ENCODE data around the gene KIF3B. TPM values are rescaled to one million over a fixed set of nuclear protein-coding genes. Genes with fewer than 3 reads are reported as not detected.

KIF3B gene
- total and polyA plus RNA-seq, 2 of the 13 experiments (the other 11 are each of a cell fraction or from before 2014, with no cell fraction given) = 23.6 to 28.8 TPM

- TF ChIP-seq ZSCAN22 (CRISPR knock-in tag; IDR thresholded peaks at IDR 0.05) (no peak), ZNF510 (CRISPR knock-in tag; IDR thresholded peaks at IDR 0.05; ENCODE audit: low read depth) (no peak), TBX3 (IDR thresholded peaks at IDR 0.05; ENCODE audit: borderline replicate concordance) (no peak), SAP130 (CRISPR knock-in tag; IDR thresholded peaks at IDR 0.05; ENCODE audit: low read depth) (peak; percentile 94), ZNF703 (CRISPR knock-in tag; IDR thresholded peaks at IDR 0.05; ENCODE audit: borderline replicate concordance) (no peak), CENPX (CRISPR knock-in tag; IDR thresholded peaks at IDR 0.05) (no peak), TSC22D2 (CRISPR knock-in tag; IDR thresholded peaks at IDR 0.05; ENCODE audit: borderline replicate concordance) (no peak; the same call in 1 of the 2 replicates), CTCF (CRISPR knock-in tag; IDR thresholded peaks at IDR 0.05) (peak; percentile 25), SP4 (CRISPR knock-in tag; IDR thresholded peaks at IDR 0.05) (peak; percentile 79; the same call in 1 of the 2 replicates), ZNF841 (CRISPR knock-in tag; IDR thresholded peaks at IDR 0.05; ENCODE audit: borderline replicate concordance) (peak; percentile 63; the same call in 1 of the 2 replicates), MXD4 (CRISPR knock-in tag; IDR thresholded peaks at IDR 0.05) (peak; percentile 87), ZNF124 (CRISPR knock-in tag; IDR thresholded peaks at IDR 0.05) (no peak; the same call in 1 of the 2 replicates), ZNF224 (CRISPR knock-in tag; IDR thresholded peaks at IDR 0.05) (no peak; the same call in 1 of the 2 replicates)
- TF ChIP-seq, protein P1, sequence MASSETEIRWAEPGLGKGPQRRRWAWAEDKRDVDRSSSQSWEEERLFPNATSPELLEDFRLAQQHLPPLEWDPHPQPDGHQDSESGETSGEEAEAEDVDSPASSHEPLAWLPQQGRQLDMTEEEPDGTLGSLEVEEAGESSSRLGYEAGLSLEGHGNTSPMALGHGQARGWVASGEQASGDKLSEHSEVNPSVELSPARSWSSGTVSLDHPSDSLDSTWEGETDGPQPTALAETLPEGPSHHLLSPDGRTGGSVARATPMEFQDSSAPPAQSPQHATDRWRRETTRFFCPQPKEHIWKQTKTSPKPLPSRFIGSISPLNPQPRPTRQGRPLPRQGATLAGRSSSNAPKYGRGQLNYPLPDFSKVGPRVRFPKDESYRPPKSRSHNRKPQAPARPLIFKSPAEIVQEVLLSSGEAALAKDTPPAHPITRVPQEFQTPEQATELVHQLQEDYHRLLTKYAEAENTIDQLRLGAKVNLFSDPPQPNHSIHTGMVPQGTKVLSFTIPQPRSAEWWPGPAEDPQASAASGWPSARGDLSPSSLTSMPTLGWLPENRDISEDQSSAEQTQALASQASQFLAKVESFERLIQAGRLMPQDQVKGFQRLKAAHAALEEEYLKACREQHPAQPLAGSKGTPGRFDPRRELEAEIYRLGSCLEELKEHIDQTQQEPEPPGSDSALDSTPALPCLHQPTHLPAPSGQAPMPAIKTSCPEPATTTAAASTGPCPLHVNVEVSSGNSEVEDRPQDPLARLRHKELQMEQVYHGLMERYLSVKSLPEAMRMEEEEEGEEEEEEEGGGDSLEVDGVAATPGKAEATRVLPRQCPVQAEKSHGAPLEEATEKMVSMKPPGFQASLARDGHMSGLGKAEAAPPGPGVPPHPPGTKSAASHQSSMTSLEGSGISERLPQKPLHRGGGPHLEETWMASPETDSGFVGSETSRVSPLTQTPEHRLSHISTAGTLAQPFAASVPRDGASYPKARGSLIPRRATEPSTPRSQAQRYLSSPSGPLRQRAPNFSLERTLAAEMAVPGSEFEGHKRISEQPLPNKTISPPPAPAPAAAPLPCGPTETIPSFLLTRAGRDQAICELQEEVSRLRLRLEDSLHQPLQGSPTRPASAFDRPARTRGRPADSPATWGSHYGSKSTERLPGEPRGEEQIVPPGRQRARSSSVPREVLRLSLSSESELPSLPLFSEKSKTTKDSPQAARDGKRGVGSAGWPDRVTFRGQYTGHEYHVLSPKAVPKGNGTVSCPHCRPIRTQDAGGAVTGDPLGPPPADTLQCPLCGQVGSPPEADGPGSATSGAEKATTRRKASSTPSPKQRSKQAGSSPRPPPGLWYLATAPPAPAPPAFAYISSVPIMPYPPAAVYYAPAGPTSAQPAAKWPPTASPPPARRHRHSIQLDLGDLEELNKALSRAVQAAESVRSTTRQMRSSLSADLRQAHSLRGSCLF (CRISPR knock-in tag; IDR thresholded peaks at IDR 0.05; ENCODE audit: borderline replicate concordance) = 0 out of 2 replicates have a peak, but pooled peaks have one; percentile 68
- TF ChIP-seq, protein P2, sequence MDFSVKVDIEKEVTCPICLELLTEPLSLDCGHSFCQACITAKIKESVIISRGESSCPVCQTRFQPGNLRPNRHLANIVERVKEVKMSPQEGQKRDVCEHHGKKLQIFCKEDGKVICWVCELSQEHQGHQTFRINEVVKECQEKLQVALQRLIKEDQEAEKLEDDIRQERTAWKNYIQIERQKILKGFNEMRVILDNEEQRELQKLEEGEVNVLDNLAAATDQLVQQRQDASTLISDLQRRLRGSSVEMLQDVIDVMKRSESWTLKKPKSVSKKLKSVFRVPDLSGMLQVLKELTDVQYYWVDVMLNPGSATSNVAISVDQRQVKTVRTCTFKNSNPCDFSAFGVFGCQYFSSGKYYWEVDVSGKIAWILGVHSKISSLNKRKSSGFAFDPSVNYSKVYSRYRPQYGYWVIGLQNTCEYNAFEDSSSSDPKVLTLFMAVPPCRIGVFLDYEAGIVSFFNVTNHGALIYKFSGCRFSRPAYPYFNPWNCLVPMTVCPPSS (IDR thresholded peaks at IDR 0.05) = no peak
- TF ChIP-seq, protein P3, sequence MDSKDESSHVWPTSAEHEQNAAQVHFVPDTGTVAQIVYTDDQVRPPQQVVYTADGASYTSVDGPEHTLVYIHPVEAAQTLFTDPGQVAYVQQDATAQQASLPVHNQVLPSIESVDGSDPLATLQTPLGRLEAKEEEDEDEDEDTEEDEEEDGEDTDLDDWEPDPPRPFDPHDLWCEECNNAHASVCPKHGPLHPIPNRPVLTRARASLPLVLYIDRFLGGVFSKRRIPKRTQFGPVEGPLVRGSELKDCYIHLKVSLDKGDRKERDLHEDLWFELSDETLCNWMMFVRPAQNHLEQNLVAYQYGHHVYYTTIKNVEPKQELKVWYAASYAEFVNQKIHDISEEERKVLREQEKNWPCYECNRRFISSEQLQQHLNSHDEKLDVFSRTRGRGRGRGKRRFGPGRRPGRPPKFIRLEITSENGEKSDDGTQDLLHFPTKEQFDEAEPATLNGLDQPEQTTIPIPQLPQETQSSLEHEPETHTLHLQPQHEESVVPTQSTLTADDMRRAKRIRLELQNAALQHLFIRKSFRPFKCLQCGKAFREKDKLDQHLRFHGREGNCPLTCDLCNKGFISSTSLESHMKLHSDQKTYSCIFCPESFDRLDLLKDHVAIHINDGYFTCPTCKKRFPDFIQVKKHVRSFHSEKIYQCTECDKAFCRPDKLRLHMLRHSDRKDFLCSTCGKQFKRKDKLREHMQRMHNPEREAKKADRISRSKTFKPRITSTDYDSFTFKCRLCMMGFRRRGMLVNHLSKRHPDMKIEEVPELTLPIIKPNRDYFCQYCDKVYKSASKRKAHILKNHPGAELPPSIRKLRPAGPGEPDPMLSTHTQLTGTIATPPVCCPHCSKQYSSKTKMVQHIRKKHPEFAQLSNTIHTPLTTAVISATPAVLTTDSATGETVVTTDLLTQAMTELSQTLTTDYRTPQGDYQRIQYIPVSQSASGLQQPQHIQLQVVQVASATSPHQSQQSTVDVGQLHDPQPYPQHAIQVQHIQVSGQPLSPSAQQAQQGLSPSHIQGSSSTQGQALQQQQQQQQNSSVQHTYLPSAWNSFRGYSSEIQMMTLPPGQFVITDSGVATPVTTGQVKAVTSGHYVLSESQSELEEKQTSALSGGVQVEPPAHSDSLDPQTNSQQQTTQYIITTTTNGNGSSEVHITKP (CRISPR knock-in tag; IDR thresholded peaks at IDR 0.05; ENCODE audit: low read depth) = no peak; the same call in 1 of the 2 replicates
These were observed 81.6 kb downstream of the KIF3B start (continued) for GRCh38 chr20:32358883-32359632.
